ENCODE data around the gene CALY.
"Not testable (repeated sequence)": the region's sequence is repeated elsewhere in the genome, so short reads cannot be mapped to it uniquely, and the experiment has no call there.

CALY gene

DNA sequence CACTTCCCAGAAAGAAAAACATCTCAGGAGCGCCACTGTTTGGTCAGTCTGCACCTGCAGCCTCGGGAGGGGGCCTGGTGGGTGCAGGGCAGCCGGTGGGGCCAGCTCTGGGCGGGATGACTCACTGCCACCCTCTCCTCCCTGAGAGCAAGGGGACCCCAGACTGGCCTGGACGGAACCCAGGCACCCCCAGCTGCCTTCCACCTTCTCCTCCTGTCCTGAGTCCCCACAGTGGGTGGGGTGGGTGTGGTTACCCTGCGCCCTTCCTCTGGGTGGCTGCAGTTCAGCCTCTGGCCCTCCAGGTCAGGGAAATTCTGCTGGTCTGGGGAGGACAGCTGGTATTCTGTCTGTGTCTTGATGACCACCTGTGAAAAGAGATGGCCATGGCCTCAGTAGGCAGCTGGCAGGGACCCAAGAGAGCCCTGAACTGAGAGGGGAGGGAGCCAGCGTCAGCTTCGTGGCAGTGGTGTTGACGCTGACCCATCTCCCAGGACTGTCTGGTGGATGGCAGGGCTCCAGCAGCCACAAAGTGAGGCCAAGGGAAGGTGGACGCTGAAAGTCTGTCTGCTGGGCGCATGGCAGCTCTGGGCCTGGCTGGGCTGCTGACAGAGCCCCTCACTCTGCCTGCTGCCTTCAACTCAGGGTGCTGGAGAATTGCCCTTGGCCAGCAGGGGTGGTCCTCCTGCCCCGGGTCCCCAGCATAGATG lies 8.9 kb downstream of the CALY start:
- DNase-seq: no peak

DNA sequence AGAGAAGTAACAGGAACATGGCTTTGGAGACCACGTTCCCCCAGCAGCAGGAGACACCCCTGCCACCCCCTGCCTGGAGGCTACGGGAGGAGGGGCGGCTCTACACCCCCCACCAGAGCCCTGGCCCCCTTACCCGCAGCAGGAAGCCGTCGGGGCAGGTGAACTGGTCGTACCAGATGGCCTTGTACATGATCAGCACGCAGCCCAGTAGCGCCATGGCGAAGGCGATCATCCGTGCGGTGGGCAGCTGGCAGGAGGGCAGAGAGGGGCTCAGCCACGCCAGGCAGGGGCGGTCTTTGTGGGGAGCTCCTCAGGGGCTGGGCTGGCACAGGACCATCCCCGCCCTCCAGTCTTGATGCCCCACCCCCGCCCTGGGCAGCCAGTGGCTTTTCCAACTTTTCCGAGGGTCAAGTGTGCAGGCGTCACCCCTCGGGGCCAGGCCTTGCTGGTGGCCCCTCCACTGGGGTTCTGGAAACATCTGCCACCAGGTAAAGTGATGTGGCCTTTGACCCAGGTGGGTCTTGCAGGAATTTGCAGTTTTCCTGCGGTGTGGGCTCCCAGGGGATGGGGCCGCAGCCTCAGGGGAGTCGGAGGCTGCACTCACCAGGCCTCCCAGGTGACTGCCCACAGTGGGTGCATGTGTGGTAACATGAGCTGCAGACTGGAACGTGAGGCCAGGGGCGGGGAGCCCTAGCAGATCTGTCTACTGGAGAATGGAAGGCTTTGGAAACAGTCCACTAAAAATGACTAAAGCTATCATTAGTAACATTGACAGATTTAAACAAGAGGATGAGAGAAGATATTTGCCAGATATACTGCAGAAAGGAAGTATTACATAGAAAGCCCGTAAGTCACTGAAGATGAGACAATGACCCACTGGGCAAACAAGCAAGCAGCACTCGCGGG lies 9.7 kb downstream of the CALY start:
- no peak for DNase-seq

DNA sequence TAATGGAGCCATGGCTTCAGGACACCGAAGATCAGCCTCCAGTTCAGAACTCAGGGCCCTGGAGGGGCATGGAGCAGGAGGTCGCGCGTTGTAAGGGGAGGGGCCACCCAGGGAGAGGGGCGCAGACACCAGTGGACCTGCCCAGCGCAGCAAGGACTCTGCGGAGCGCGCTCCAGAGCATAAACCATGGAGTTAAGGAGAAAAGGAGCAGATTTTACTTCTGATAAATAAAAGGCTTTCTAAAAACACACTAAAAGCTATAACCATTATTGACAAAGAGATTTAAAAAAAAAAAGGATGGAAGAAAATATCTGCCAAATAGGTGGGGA lies 10.5 kb downstream of the CALY start:
- no peak for DNase-seq

DNA sequence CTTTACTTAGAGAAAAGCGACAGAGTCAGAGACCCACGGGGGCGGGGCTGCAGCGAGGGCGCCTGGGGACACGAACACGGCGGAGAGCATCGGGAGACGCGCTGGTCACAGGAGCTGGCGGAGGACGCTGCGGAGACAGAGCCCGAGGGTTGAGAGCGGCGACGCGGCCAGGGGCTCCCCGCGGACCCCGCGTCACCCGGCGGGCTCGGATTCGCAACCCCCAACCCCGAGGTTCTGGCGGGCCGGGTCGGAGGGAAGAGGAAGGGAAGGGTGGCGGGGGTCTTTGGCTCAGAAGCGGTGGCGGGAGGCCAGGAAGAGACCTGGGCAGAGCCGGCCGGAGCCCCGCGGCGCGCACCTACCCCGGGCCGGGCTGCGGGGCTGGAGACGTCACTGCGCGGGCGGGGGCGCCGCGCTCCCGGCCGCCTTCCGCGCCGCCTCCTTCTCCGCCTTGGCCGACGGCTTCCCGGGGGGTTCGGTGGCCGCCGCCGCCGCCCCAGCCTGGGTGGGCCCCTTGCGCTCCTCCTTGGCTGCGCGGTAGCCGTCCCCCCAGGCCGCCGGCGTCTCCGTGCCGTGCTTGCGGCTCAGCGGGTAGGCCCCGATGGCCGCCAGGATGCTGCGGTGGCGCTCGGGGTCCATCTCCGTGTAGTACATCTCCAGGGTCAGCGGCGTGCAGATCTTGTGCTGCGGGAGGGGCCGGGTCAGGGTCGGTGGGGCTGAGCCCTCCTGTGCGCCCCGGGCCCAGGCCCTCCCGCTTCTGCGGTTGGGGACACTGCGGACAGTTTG lies 11.1 kb downstream of the CALY start:
- DNase-seq: no peak

DNA sequence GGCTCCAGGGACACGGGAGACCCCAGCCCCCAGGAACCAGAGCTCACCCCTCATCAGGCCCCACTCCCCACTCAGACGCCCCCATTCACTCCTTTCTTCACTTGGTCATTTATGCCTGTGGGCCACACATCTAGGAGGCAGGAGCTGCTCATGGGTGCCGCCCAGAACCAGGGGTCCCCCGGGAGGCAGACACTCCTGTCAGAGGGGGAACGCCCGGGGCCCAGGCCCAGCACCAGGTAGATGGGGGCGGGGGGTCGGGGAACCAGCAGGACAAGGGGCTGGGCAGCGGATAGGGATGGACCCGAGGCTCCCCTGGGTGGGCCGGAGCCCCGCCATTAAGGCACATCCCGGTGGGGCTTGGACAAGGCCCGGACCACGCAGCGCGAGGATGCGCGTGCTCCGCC lies 11.8 kb downstream of the CALY start:
- no peak for DNase-seq

DNA sequence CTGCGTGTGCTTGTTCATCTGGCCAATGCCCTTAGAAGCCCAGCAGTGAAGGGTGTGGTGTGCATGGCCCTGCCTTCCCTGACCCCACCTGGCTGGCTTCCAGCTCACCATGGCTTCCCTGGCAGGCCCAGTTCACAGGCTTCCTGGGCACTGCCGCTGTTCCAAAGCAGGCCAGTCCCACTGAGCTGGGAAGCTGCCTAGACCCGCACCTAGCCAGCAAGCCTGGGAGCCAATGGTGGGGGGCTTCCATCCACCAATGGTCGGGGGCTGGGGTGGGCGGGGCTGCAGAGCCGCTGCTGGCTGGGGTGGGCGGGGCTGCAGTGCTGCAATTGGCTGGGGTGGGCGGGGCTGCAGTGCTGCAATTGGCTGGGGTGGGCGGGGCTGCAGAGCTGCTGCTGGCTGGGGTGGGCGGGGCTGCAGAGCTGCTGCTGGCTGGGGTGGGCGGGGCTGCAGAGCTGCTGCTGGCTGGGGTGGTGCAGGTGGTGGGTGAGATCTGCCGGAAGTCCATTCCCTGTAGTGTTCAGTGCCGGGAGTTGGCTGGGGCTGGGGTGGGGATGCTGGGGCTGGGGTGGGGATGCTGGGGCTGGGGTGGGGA lies 12.4 kb downstream of the CALY start:
- peak; percentile 54 to 63 for DNase-seq

DNA sequence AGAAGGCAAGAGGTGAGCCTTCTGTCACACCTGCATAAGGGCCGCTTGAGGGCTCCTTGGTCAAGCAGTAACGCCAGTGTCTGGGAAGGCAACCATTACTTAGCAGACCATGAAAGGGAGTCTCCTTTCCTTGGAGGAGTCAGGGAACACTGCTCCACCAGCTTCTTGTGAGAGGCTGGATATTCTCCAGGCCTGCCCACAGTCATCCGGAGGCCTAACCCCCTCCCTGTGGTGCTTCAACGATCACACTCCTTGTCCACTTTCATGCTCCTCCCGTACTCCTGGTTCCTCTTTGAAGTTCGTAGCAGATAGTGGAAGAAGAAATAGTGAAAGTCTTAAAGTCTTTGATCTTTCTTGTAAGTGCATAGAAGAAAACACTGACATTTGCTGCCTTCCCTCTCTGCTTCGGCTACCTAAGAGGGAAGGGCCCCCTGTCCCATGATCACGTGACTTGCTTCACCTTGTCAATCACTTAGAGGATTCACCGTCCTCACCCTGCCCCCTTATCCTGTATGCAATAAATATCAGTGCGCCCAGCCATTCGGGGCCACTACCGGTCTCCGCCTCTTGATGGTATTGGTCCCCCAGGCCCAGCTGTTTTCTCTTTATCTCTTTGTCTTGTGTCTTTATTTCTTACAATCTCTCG lies 14.5 kb downstream of the CALY start:
- DNase-seq: not testable (repeated sequence)

DNA sequence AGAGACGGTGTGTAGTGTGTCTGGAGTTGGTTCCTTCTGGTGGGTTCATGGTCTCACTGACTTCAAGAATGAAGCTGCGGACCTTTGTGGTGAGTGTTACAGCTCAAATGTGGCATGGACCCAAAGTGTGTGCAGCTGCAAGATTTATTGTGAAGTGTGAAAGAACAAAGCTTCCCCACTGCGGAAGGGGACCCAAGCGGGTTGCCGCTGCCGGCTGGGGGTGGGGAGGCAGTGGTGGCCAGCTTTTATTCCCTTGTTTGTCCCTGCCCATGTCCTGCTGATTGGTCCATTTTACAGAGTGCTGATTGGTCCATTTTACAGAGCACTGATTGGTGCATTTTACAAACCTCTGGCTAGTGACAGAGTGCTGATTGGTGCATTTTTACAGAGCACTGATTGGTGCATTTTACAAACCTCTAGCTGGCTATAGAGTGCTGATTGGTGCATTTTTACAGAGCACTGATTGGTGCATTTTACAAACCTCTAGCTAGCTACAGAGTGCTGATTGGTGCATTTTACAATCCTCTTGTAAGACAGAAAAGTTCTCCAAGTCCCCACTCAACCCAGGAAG lies 15.8 kb downstream of the CALY start:
- DNase-seq: not testable (repeated sequence)

DNA sequence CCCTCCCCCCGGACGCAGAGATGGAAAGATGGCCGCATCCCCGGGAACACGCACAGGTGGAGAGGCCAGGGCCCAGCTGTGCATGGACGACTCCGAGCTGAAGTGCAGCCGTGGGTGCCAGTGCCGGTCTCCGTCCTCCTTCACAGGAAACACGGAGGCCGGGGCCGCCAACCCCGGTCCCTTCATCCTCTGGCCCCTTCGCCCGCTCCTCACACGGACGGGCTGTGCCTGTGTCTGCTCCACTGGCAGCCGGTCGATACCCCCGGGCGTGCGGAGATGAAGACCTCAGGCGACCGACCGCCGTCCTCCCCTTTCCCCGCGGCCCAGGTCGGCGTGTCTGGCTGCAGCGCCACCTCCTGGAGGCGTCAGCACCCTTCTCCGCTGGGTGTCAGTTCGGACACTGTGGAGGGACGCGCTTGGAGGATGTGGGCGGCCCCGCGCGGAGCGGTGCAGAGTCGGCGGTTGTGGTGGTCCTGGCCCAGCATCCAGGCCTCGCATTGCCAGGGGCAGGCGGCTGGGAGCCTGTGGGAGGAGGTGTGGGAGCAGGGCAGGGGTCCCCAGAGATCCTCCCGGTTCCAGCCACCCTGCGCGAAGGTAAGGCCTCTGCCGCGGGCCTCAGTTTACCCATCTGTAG lies 18.1 kb downstream of the CALY start:
- peak; percentile 43 to 64 for DNase-seq

DNA sequence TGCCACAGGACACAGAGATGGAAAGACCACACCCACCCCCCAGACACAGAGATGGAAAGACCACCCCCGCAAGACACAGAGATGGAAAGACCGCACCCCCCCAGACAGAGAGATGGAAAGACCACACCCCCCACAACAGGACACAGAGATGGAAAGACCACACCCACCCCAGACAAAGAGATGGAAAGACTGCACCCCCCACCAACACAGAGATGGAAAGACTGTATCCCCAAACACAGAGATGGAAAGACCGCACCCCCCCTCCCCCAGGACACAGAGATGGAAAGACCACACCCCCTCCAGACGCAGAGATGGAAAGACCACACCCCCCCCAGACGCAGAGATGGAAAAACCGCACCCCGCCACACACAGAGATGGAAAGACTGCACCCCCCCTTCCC lies 20.0 kb downstream of the CALY start:
- no peak for DNase-seq

DNA sequence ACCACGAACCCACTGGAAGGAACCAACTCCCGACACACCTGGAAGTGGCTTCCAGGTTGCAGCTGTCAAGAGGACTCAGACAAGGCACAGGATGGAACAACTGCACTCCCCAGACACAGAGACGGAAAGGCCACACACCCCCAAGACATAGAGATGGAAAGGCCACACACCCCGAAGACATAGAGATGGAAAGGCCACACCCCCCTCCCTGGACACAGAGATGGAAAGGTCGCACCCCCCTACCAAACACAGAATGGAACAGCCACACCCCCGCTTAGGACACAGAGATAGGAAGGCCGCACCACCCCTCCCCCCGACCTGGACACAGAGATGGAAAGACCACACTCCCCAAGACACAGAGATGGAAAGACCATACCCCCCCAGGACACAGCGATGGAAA lies 20.4 kb downstream of the CALY start:
- DNase-seq: no peak

DNA sequence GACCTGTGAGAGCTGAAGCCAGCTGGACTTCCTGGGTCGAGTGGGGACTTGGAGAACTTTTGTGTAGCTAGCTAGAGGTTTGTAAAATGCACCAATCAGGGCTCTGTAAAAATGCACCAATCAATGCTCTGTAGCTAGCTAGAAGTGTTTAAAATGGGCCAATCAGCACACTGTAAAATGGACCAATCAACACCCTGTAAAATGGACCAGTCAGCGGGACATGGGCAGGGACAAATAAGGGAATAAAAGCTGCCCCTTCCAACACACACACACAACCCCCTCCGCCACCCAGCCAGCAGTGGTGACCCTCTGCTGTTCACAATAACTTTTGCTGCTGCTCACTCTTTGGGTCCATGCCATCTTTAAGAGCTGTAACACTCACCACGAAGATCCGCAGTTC lies 20.8 kb downstream of the CALY start:
- no peak for DNase-seq

DNA sequence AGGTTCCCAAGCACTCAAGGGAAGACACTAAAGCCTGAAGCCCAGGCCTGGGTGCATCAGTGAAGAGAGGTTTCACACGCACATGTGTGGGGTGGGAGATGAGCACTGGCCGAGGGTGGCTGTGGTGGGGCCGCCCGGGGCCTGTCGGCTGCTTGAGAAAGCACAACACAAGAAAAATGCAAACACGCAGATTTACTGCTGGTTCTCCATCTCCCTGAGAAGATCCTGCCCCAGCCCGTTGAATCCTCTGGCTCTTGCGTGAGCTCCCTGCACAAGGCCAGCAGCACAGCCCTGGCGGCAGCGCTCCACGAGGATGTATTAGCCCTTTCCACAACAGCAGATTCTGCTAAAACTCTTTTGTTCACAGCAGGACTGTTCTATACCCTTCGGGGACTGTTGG lies 21.8 kb downstream of the CALY start:
- DNase-seq: no peak

DNA sequence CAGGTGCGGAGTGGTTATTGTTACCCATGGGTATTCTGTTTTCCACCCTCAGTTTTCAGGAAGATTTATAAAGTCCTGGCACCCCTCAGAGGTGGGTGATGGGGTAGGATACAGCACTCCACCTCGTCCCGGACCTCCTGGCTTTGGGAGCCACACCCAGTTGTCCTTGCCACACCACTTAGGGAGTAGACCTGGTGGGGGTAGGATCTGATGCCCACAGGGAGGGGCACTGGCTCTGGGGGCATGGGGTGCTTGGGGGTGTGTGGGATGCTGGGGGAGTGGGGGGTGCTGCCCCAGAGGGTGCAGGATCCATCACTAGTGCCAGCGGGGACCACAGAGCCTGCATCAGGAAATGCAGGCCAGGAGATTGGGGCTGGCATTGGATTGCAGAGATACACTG lies 23.5 kb downstream of the CALY start:
- DNase-seq: no peak

DNA sequence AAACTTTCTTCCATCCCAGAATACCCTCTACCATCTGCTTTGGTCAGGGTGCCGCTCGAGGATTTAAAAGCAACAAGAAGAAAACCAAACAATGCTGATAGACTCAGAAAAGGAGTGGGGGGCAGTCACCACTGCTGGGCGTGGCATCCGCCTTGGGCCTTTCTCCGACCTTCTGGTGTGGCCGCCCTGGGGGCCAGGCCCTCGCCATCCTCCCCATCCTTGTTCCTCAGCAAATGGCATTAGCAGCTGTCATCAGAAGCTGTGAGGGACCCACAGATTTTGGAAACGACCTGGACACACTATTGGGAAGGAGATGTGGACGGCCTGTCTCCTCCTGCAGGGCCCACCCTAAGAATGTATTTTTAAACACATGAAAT lies 23.9 kb downstream of the CALY start:
- DNase-seq: no peak

DNA sequence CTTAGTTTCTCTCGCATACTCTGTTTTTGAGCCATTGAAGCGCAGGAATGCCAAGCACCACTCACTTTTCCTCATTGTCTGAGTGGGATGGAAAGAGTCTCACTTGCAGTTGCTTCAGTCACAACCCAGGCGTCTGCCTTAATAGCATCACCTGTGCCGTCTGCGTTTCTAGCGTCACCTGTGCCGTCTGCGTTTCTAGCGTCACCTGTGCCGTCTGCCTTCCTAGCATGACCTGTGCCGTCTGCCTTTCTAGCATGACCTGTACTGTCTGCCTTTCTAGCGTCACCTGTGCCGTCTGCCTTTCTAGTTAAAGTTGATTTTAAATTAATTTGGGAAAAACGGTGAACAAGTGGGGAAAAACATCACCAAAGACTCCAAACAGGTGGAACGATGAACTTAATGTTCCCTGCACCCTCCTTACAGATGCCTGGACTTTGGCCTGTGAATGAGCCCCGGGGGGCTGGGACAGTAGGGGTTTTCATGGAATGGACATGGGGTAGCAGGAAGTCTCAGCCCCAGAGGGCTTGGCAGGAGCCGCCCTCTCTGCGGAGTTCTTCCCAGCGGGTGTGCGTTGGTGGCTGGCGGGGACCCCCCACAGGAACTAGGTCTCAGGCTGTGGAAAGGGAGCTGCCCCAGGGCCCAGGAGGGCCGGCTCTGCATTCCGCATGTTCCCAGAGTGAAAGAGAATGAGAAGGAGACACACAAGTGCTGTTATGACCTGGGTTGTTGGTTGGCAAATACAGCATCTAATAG lies 24.5 kb downstream of the CALY start:
- no peak for DNase-seq

DNA sequence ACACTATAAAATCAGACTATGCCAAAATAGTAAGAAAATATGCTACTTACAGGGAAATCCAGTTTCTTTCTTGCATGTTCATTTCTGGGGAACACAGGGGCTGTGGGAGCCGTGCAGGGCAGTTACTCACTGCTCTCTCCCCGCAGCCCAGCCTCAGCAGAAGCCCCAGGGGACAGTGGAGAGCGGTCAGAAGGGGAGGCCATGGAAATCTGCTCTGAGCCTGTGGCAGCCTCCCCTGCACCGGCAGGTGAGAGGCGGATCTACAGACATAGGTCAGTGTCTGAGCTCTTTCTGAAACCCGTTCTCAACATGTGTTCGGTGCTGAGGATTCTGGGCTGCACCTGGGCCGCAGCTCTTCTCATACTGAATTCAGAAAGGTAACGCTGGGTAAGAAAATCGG lies 25.1 kb downstream of the CALY start:
- no peak for DNase-seq

DNA sequence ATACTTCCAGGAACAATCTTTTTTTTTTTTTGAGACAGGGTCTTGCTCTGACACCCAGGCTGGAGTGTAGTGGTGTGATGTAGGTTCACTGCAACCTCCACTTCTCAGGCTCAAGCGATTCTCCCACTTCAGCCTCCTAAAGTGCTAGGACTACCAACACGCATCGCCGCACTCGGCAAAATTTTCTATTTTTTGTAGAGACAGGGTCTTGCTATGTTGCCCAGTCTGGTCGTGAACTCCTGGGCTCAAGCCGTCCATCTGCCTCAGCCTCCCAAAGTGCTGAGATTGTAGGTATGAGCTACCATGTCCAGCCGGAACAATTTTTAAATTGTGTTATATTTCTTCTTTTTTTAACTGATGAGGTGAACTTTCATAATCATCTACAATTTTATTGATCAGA lies 25.9 kb downstream of the CALY start:
- no peak for DNase-seq

DNA sequence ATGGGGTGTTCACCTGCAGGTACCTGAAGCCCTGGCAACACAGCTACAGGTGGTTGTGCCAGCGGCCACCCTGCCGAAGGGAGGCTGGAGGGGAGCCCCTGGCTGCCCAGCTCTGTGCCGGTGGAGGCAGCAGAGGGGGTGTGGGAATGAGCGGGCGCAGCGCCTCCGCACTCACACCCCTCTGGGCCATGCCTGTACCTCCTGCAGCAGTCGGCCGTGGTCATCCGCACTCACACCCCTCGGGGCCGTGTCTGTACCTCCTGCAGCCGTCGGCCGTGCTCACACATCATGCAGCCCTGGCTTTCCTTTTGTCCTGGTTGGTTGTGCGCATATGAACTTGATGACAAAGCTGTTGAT lies 26.3 kb downstream of the CALY start:
- no peak for DNase-seq

DNA sequence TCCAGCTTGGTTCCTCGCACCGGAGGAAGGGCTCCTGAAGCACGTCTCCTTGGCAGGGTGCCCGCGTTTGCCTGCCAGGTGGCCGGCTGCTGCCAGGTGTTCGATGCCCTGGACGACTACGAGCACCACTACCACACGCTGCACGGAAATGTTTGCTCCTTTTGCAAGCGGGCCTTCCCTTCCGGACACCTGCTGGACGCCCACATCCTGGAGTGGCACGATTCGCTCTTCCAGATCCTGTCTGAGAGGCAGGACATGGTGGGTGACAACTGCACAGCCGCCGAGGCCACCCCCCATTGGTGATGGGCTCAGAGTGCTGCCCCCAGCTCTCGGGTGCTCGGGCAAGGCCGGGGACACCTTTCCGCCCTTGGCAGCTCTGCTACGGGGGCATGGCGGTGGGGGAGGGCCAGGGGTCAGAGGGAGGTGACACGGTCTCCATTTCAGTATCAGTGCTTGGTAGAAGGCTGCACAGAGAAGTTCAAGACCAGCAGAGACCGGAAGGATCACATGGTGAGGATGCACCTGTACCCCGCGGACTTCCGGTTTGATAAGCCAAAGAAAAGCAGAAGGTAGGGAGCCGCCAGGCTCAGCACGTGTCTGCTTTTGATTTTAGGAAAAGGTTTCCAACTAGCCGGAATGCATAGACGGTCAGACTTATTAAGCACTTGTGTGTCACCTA lies 26.8 kb downstream of the CALY start:
- no peak for DNase-seq
